ENCODE data around the gene ZNF70.

Gene ZNF70

DNA sequence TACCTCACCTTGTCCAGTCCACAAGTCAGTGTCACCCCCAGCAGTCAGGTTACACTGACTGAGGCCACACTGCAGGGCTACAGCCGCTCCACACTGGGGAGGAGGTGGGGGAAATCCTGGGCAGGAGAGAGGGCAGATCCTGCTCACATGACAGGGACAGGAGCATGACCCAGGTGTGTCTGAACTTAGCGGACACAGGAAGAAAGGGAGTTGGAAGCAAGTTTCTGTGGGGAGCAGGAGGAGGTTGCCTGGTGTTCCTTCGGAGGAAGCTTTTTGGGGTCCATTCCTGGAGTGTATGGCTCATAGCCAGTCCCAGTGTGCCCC, 27.6 kb upstream of the ZNF70 start:
- no peak for DNase-seq

GRCh38 chr22:23777776-23778576, 27.1 kb upstream of the ZNF70 start:
- DNase-seq: no peak

DNA sequence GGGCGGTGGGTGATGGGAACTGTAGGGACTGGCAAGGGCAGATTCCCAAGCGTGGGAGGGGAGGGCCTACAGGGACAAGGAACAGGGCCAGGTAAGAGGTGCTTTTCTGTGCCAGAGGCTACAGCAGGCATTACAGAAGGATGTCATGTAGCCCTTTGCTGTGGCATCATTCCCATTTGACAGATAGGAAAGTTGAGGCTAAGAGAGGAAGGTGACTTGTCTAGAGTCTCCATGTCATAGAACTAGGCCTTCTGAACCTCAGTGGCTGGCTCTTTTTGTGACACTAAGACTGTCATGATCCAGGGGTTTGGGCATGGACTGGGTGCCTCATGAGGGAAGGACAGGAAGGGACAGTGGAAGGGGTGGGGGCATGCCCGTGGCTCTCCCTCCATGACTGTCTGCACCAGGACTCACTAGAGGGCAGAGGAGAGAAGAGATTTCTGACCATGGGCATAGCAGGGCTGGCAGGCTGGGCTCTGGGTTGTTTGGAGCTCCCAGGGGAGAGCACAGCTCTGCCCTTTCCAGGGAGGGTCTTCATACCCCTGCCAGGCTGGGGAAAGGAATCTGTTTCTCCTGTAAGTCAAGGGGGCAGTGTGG, 25.0 kb upstream of the ZNF70 start:
- DNase-seq: no peak

DNA sequence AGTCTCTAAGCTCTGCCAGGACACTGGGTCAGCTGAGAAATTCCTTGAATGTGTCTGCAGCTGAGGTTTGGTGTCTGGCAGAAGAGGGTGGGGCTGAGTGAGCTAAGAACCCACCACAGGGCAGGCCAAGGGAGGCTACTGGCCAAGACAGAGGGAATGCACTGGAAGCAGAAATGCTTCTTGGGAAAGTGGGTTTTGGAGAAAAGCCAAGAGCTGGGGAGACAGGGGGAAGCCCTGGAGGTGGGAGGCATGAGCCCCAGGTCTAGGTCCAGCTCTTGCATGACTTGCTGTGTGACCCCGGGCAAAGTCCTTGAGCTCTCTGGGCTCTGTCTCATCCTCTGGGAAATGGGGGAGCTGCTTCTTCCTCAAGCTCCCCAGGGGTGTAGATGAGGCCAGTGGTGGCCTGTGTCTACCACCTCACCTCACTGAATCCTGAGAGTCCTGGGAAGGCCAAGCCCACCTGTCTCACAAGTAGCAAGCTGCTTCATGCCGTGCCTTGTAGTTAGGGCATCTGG, 24.1 kb upstream of the ZNF70 start:
- no peak for DNase-seq

DNA sequence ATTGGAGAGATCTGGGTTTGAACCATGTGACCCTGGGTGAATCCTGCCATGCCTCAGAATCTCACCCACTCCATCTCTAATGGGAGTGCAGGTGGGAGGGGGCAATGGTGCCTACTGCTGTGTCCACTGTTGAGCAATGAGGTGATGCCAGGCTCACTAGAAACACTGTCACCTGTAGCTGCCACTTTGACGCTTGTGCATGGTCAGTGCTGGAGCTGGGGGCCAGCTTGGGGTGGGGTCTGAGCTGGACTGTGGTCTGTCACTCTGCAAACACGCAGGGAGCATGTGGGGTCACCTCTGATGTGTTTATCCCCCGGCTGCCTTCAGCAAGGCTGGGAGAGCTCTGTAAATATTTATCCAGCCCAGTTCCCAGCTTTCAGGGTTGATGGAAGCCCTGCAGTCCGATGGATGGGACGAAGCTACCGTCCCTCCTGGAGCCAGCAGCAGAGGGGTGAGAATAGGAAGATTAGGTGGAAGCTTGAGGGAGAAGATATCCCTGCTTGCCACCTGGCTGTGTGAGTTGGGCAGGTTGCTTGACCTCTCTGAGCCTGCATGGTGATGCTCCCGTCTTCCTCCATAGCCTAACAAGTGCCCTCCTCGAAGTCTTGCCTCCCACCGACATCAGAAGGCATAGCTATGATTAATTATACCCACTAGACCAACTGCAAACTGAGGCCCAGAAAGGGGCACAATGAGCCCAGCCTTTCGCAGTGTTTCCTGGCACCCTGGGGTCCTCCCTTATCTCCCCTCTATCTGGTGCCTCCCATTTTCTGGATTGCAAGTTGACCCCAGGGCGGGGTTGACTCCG, 23.4 kb upstream of the ZNF70 start:
- no peak for DNase-seq

- DNase-seq: no peak
Observed at GRCh38 chr22:23773483-23774113, 22.7 kb upstream of the ZNF70 start.

- peak; percentile 52 for DNase-seq
Observed at GRCh38 chr22:23772649-23773473, 21.9 kb upstream of the ZNF70 start, which contains the start of gene MMP11. Gene MMP11 (plus strand): TSS chr22:23772849. CDS start chr22:23772871, 22 bp downstream.

- no peak for DNase-seq
Observed at GRCh38 chr22:23772315-23772648, 21.4 kb upstream of the ZNF70 start.

- DNase-seq: no peak
Observed at GRCh38 chr22:23769321-23769965, 18.5 kb upstream of the ZNF70 start.

DNA sequence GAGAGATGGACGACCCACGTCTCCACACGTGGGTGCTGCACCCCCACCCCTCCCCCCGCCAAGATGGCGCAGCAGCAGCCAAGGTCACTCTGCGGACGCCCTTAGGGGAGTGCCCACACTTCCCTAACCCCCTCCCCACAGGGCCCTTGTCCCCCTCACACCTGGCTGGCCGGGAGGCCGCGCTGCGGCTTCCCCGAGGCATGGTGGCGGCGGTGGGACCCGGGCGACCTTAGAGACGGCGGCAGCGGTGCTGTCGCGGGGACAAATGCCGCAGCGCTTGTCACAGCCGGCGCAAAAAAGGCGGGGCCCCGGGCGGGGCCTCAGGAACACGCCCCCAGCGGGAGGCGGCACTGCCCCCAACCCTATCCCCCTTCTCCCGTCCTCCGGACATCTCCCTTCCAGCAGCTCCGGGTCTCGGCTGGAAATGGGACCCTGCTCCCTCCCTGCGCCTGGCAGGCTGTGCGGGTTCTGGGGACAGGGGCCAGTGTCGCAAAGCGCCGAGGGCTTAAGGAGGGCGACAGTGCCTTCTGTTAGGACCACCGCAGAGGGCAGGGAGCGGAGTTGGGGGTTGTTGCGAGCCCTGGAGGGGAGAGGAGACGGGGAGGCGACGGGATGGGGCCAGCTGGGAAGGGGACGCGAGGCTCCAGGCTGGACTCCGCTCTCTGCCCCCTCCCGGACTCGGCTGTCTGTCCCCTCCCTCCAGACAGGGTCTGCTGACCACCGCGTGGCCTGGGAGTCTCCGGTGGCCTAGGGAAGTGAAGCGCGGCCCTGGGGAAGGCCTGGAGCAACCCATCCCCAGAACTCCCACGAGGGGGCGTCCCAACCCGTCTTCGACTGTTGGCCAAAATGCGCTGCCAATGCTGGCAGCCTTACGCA, 17.0 kb upstream of the ZNF70 start, which contains the start of gene CHCHD10:
Gene CHCHD10, minus strand, starts transcription at position 300 of the 876 bp plus-strand sequence. Its CDS starts 98 bp downstream, at position 202.
- DNase-seq: peak; percentile 70

GRCh38 chr22:23767303-23767672, 16.4 kb upstream of the ZNF70 start:
- DNase-seq: no peak

GRCh38 chr22:23764899-23765881, 14.3 kb upstream of the ZNF70 start:
- no peak for DNase-seq

- DNase-seq: no peak
Observed at GRCh38 chr22:23763954-23764353, 13.0 kb upstream of the ZNF70 start.

GRCh38 chr22:23763579-23763945, 12.7 kb upstream of the ZNF70 start:
- DNase-seq: peak; percentile 44

DNA sequence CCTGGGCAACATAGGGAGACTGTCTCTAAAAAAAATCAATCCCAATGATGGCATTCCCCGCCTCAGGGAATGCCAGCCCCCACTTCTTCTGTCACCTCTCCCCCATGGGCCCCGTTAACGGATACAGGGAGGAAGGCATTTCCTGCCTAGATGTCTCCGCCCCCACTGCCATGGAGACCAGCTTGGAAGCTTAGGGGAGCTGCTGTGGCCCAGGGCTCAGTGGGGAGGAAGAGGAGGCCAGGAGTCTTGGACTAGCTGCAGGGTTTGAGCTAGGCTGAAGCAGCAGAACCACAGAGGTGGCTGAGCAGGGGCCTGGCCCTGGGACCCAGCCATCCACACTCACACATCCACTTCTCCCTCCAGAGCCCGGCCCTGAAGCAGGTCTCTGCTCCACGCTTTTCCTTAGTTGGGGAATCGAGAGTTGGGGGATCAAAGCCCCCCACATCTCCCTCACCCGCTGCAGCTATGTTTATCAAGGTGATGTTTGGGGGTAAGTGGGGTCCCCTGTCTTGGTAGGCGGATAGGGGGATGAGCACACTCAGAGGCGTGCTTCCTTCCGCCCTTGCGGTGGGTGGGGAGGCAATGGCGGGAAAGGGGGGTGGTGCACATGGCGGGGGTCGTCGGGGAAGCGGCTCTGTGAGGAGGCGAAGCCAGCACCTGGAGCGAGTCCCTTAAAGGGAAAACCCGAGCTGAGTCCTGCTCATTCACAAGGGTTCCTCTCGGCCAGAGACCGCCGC, 12.1 kb upstream of the ZNF70 start, which contains the start of gene C22orf15:
Gene C22orf15, plus strand, starts transcription at position 149 of the 737 bp plus-strand sequence. Its CDS starts 317 bp downstream, at position 466.
- DNase-seq: no peak

GRCh38 chr22:23760056-23760455, 9.1 kb upstream of the ZNF70 start:
- DNase-seq: no peak

GRCh38 chr22:23759566-23759965, 8.7 kb upstream of the ZNF70 start:
- no peak for DNase-seq

DNA sequence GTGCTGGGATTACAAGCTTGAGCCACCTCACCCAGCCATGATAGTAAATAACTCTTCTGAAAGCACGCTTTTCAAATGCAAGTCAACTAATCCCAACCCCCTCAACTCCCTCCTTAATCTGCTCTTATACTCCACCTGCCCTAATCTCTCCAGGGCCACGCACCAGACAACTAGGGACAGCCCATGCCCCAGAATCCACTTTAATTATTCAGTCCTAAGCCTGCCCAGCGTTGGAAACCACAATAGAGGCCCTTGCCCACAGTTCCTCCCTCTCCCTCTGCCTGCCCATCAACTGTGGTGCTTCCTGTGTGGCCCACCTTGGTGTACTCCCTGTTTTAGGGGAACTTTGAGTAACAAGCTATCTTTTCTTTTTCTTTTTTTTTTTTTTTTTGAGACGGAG, 6.0 kb upstream of the ZNF70 start:
- no peak for DNase-seq

- no peak for DNase-seq
Observed at GRCh38 chr22:23755711-23756110, 4.8 kb upstream of the ZNF70 start.

Data from activated T-cell treated with anti-CD3 and anti-CD28 coated beads for 4 hours (primary cell).